Measurements from ENCODE around the gene GAL.

Gene GAL

GRCh38 chr11:68693484-68693882 lies 9.1 kb downstream of the GAL start:
- WGBS, 2 donors (ENCODE audit: extremely low coverage in 2 of 2, insufficient read length in 2 of 2, insufficient replicate concordance in 1 of 2): no CpG with 5 or more reads among the region's 10 CpGs
- no peak overlapping the region for H3K4me3 ChIP-seq (ENCODE audit: low read length in 2 of 2)
- H2AK5ac ChIP-seq (ENCODE audit: low read depth, low read length): peak overlapping the region; percentile 85
- H2BK12ac ChIP-seq (ENCODE audit: low read length): no peak overlapping the region
- no peaks in the 10 kb centered on the region for H3K9me3 ChIP-seq (replicated peaks in 1 of 2; ENCODE audit: control insufficient read depth in 2 of 2, insufficient read depth in 1 of 2, low read depth in 1 of 2, low read length in 2 of 2)
- no peaks in the 10 kb centered on the region for H3K36me3 ChIP-seq (replicated peaks in 1 of 2; ENCODE audit: control insufficient read depth in 2 of 2, insufficient read depth in 2 of 2, low read length in 2 of 2)
- H2BK5ac ChIP-seq (ENCODE audit: low read length): no peak overlapping the region
- no peak overlapping the region for H3K9ac ChIP-seq (ENCODE audit: low read depth, low read length, poor library complexity)
- no peak overlapping the region for H2BK15ac ChIP-seq (ENCODE audit: low read length)
- no peak overlapping the region for H3K14ac ChIP-seq (ENCODE audit: low read length)
- no peak overlapping the region for H2AFZ ChIP-seq (ENCODE audit: low read length)
- no peak overlapping the region for H3K18ac ChIP-seq (ENCODE audit: low read length)
- peak overlapping the region; percentile 23 for H4K8ac ChIP-seq (ENCODE audit: low read depth, low read length)
- DNase-seq (ENCODE audit: low spot score): no peak
- no peak overlapping the region for H4K91ac ChIP-seq (ENCODE audit: low read depth, low read length, poor library complexity)
- no peaks in the 10 kb centered on the region for H3K79me1 ChIP-seq (ENCODE audit: low read depth, low read length)
- peaks cover 0 to 2% of the 10 kb centered on the region in 2 donors for H3K4me1 ChIP-seq (ENCODE audit: control insufficient read depth in 2 of 2, insufficient read depth in 1 of 2, low read depth in 1 of 2, low read length in 2 of 2)
- H2BK120ac ChIP-seq (ENCODE audit: low read depth, low read length): no peak overlapping the region
- H3K4me2 ChIP-seq (ENCODE audit: insufficient read depth, low read length, poor library complexity, severe bottlenecking): no peak overlapping the region
- peak overlapping the region; percentile 10 for H3K23ac ChIP-seq (ENCODE audit: low read depth, low read length, poor library complexity)
- peaks cover 0 to 36% (median 0%) of the 10 kb centered on the region in 3 experiments for H3K27me3 ChIP-seq (ENCODE audit: control insufficient read depth in 3 of 3, insufficient read depth in 3 of 3, low read depth in 1 of 3, low read length in 3 of 3)
- no peak overlapping the region for H3K4ac ChIP-seq (ENCODE audit: low read length)
- H3K27ac ChIP-seq (replicated peaks; ENCODE audit: low read length): no peak overlapping the region

GRCh38 chr11:68694431-68695297 lies 10.3 kb downstream of the GAL start:
- no peak overlapping the region for H3K4me2 ChIP-seq (ENCODE audit: insufficient read depth, low read length, poor library complexity, severe bottlenecking)
- no CpG with 5 or more reads among the region's 5 CpGs for WGBS, 2 donors (ENCODE audit: extremely low coverage in 2 of 2, insufficient read length in 2 of 2, insufficient replicate concordance in 1 of 2)
- H2AFZ ChIP-seq (ENCODE audit: low read length): no peak overlapping the region
- H3K27ac ChIP-seq (replicated peaks; ENCODE audit: low read length): no peak overlapping the region
- H4K91ac ChIP-seq (ENCODE audit: low read depth, low read length, poor library complexity): no peak overlapping the region
- H3K14ac ChIP-seq (ENCODE audit: low read length): no peak overlapping the region
- no peak overlapping the region for H3K23ac ChIP-seq (ENCODE audit: low read depth, low read length, poor library complexity)
- H3K4me3 ChIP-seq (ENCODE audit: low read length in 2 of 2): no peak overlapping the region
- no peaks in the 10 kb centered on the region for H3K79me1 ChIP-seq (ENCODE audit: low read depth, low read length)
- H2AK5ac ChIP-seq (ENCODE audit: low read depth, low read length): no peak overlapping the region
- no peaks in the 10 kb centered on the region for H3K36me3 ChIP-seq (replicated peaks in 1 of 2; ENCODE audit: control insufficient read depth in 2 of 2, insufficient read depth in 2 of 2, low read length in 2 of 2)
- H4K8ac ChIP-seq (ENCODE audit: low read depth, low read length): no peak overlapping the region
- H3K18ac ChIP-seq (ENCODE audit: low read length): no peak overlapping the region
- peaks cover 0 to 25% (median 0%) of the 10 kb centered on the region in 3 experiments for H3K27me3 ChIP-seq (ENCODE audit: control insufficient read depth in 3 of 3, insufficient read depth in 3 of 3, low read depth in 1 of 3, low read length in 3 of 3)
- H3K9me3 ChIP-seq (replicated peaks in 1 of 2; ENCODE audit: control insufficient read depth in 2 of 2, insufficient read depth in 1 of 2, low read depth in 1 of 2, low read length in 2 of 2): no peaks in the 10 kb centered on the region
- H3K9ac ChIP-seq (ENCODE audit: low read depth, low read length, poor library complexity): no peak overlapping the region
- no peak overlapping the region for H2BK5ac ChIP-seq (ENCODE audit: low read length)
- no peak overlapping the region for H2BK120ac ChIP-seq (ENCODE audit: low read depth, low read length)
- H3K4ac ChIP-seq (ENCODE audit: low read length): no peak overlapping the region
- no peak overlapping the region for H2BK12ac ChIP-seq (ENCODE audit: low read length)
- H2BK15ac ChIP-seq (ENCODE audit: low read length): no peak overlapping the region
- H3K4me1 ChIP-seq (ENCODE audit: control insufficient read depth in 2 of 2, insufficient read depth in 1 of 2, low read depth in 1 of 2, low read length in 2 of 2): peaks cover 0 to 2% of the 10 kb centered on the region in 2 donors
- DNase-seq (ENCODE audit: low spot score): no peak

GRCh38 chr11:68695531-68695930 lies 11.2 kb downstream of the GAL start:
- Histone ChIP-seq H3K4me2 (ENCODE audit: insufficient read depth, low read length, poor library complexity, severe bottlenecking) (no peak overlapping the region), H3K4ac (ENCODE audit: low read length) (no peak overlapping the region), H2BK15ac (ENCODE audit: low read length) (no peak overlapping the region), H3K9ac (ENCODE audit: low read depth, low read length, poor library complexity) (no peak overlapping the region), H3K18ac (ENCODE audit: low read length) (no peak overlapping the region), H2BK5ac (ENCODE audit: low read length) (no peak overlapping the region), H2BK12ac (ENCODE audit: low read length) (no peak overlapping the region), H3K4me3 (ENCODE audit: low read length in 2 of 2) (peak overlapping the region in 1 of 2 donors; percentile 12), H3K23ac (ENCODE audit: low read depth, low read length, poor library complexity) (no peak overlapping the region), H2BK120ac (ENCODE audit: low read depth, low read length) (no peak overlapping the region), H2AFZ (ENCODE audit: low read length) (no peak overlapping the region), H3K36me3 (replicated peaks in 1 of 2; ENCODE audit: control insufficient read depth in 2 of 2, insufficient read depth in 2 of 2, low read length in 2 of 2) (no peaks in the 10 kb centered on the region), H3K27ac (replicated peaks; ENCODE audit: low read length) (no peak overlapping the region), H3K9me3 (replicated peaks in 1 of 2; ENCODE audit: control insufficient read depth in 2 of 2, insufficient read depth in 1 of 2, low read depth in 1 of 2, low read length in 2 of 2) (no peaks in the 10 kb centered on the region), H4K91ac (ENCODE audit: low read depth, low read length, poor library complexity) (no peak overlapping the region), H3K27me3 (ENCODE audit: control insufficient read depth in 3 of 3, insufficient read depth in 3 of 3, low read depth in 1 of 3, low read length in 3 of 3) (peaks cover 0 to 17% (median 0%) of the 10 kb centered on the region in 3 experiments), H3K79me1 (ENCODE audit: low read depth, low read length) (no peaks in the 10 kb centered on the region), H4K8ac (ENCODE audit: low read depth, low read length) (no peak overlapping the region), H3K4me1 (ENCODE audit: control insufficient read depth in 2 of 2, insufficient read depth in 1 of 2, low read depth in 1 of 2, low read length in 2 of 2) (peaks cover 0 to 2% of the 10 kb centered on the region in 2 donors), H3K14ac (ENCODE audit: low read length) (no peak overlapping the region), H2AK5ac (ENCODE audit: low read depth, low read length) (no peak overlapping the region)
- WGBS, 2 donors (ENCODE audit: extremely low coverage in 2 of 2, insufficient read length in 2 of 2, insufficient replicate concordance in 1 of 2): no CpG with 5 or more reads among the region's 2 CpGs
- DNase-seq (ENCODE audit: low spot score): no peak

GRCh38 chr11:68698993-68699392 lies 14.6 kb downstream of the GAL start:
- no peak overlapping the region for H3K14ac ChIP-seq (ENCODE audit: low read length)
- no peak overlapping the region for H3K4me2 ChIP-seq (ENCODE audit: insufficient read depth, low read length, poor library complexity, severe bottlenecking)
- no peaks in the 10 kb centered on the region for H3K79me1 ChIP-seq (ENCODE audit: low read depth, low read length)
- H3K4ac ChIP-seq (ENCODE audit: low read length): no peak overlapping the region
- H4K91ac ChIP-seq (ENCODE audit: low read depth, low read length, poor library complexity): no peak overlapping the region
- no peaks in the 10 kb centered on the region for H3K4me1 ChIP-seq (ENCODE audit: control insufficient read depth in 2 of 2, insufficient read depth in 1 of 2, low read depth in 1 of 2, low read length in 2 of 2)
- no peak overlapping the region for H2AFZ ChIP-seq (ENCODE audit: low read length)
- H3K27ac ChIP-seq (replicated peaks; ENCODE audit: low read length): no peak overlapping the region
- no peaks in the 10 kb centered on the region for H3K36me3 ChIP-seq (replicated peaks in 1 of 2; ENCODE audit: control insufficient read depth in 2 of 2, insufficient read depth in 2 of 2, low read length in 2 of 2)
- H4K8ac ChIP-seq (ENCODE audit: low read depth, low read length): no peak overlapping the region
- H2AK5ac ChIP-seq (ENCODE audit: low read depth, low read length): no peak overlapping the region
- H3K18ac ChIP-seq (ENCODE audit: low read length): no peak overlapping the region
- H2BK5ac ChIP-seq (ENCODE audit: low read length): no peak overlapping the region
- no peak overlapping the region for H2BK120ac ChIP-seq (ENCODE audit: low read depth, low read length)
- peaks cover 0 to 7% (median 0%) of the 10 kb centered on the region in 3 experiments for H3K27me3 ChIP-seq (ENCODE audit: control insufficient read depth in 3 of 3, insufficient read depth in 3 of 3, low read depth in 1 of 3, low read length in 3 of 3)
- H3K4me3 ChIP-seq (ENCODE audit: low read length in 2 of 2): no peak overlapping the region
- no peaks in the 10 kb centered on the region for H3K9me3 ChIP-seq (replicated peaks in 1 of 2; ENCODE audit: control insufficient read depth in 2 of 2, insufficient read depth in 1 of 2, low read depth in 1 of 2, low read length in 2 of 2)
- H2BK15ac ChIP-seq (ENCODE audit: low read length): no peak overlapping the region
- no CpG with 5 or more reads among the region's 2 CpGs for WGBS, 2 donors (ENCODE audit: extremely low coverage in 2 of 2, insufficient read length in 2 of 2, insufficient replicate concordance in 1 of 2)
- H3K23ac ChIP-seq (ENCODE audit: low read depth, low read length, poor library complexity): no peak overlapping the region
- no peak overlapping the region for H3K9ac ChIP-seq (ENCODE audit: low read depth, low read length, poor library complexity)
- no peak overlapping the region for H2BK12ac ChIP-seq (ENCODE audit: low read length)
- no peak for DNase-seq (ENCODE audit: low spot score)
